TTC549 (cell line): Measurements from ENCODE around the gene FAM43B.

ENCODE experiments used
- FAIRE-seq: peaks from 2 replicates; lab custom pipeline; 2012; peaks lifted over from hg19 to GRCh38; lab: Jason Lieb, UNC

FAM43B gene

GRCh38 chr1:20593756-20594155 lies 41.4 kb downstream of the FAM43B start:
- FAIRE-seq: no peak

- FAIRE-seq: no peak
Observed at GRCh38 chr1:20594746-20595145, 42.4 kb downstream of the FAM43B start.

- FAIRE-seq: no peak
Observed at GRCh38 chr1:20596106-20596505, 43.7 kb downstream of the FAM43B start.

- no peak for FAIRE-seq
Observed at GRCh38 chr1:20597650-20598049, 45.3 kb downstream of the FAM43B start.

- FAIRE-seq: no peak
Observed at GRCh38 chr1:20600156-20600555, 47.8 kb downstream of the FAM43B start.

- FAIRE-seq: no peak
Observed at GRCh38 chr1:20601129-20601825, 48.9 kb downstream of the FAM43B start.

GRCh38 chr1:20602851-20603450 lies 50.6 kb downstream of the FAM43B start:
- no peak for FAIRE-seq

GRCh38 chr1:20603504-20604464 lies 51.4 kb downstream of the FAM43B start:
- no peak for FAIRE-seq
